ENCODE measurements around the gene KBTBD2. TPM values are rescaled to one million over a fixed set of nuclear protein-coding genes. Genes with fewer than 3 reads are reported as not detected.
A peak's percentile ranks its signal among the peaks of the same experiment; 100 is the strongest.
"Not testable (repeated sequence)": the region's sequence is repeated elsewhere in the genome, so short reads cannot be mapped to it uniquely, and the experiment has no call there.

Gene KBTBD2
- total RNA-seq, 1 donor from 2014 or later, result 53.6 TPM

DNA sequence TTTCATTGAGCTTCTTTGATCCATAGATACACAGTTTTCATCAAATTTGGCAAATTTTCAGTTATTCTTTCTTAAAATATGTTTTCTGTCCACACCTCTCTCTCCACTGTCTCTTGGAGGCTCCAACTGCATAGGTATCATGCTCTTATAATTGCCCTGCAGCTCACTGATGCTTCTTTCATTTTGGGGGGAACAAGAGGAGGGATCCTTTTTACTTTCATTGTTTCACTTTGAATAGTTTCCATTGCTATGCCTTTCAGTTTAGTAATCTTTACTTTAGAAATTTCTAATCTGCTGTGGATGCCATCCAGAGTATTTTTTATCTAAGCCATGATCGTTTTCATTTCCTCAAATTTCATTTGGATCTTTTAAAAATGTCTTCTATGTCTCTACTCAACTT lies 32.9 kb downstream of the KBTBD2 start:
- DNase-seq (ENCODE audit: low spot score), result no peak
- Mint-ChIP-seq H3K4me3 (ENCODE audit: unreplicated experiment) (no peak overlapping the region), H3K27me3 (ENCODE audit: unreplicated experiment) (peaks cover 5% of the 10 kb centered on the region), H3K4me1 (ENCODE audit: unreplicated experiment) (peaks cover 18% of the 10 kb centered on the region), H3K27ac (ENCODE audit: unreplicated experiment) (no peak overlapping the region), H3K36me3 (ENCODE audit: low read depth, unreplicated experiment) (no peaks in the 10 kb centered on the region), H3K9me3 (ENCODE audit: unreplicated experiment) (no peaks in the 10 kb centered on the region)
- TF ChIP-seq, protein P1, sequence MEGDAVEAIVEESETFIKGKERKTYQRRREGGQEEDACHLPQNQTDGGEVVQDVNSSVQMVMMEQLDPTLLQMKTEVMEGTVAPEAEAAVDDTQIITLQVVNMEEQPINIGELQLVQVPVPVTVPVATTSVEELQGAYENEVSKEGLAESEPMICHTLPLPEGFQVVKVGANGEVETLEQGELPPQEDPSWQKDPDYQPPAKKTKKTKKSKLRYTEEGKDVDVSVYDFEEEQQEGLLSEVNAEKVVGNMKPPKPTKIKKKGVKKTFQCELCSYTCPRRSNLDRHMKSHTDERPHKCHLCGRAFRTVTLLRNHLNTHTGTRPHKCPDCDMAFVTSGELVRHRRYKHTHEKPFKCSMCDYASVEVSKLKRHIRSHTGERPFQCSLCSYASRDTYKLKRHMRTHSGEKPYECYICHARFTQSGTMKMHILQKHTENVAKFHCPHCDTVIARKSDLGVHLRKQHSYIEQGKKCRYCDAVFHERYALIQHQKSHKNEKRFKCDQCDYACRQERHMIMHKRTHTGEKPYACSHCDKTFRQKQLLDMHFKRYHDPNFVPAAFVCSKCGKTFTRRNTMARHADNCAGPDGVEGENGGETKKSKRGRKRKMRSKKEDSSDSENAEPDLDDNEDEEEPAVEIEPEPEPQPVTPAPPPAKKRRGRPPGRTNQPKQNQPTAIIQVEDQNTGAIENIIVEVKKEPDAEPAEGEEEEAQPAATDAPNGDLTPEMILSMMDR (IDR thresholded peaks at IDR 0.05; ENCODE audit: unreplicated experiment), result no peak

DNA sequence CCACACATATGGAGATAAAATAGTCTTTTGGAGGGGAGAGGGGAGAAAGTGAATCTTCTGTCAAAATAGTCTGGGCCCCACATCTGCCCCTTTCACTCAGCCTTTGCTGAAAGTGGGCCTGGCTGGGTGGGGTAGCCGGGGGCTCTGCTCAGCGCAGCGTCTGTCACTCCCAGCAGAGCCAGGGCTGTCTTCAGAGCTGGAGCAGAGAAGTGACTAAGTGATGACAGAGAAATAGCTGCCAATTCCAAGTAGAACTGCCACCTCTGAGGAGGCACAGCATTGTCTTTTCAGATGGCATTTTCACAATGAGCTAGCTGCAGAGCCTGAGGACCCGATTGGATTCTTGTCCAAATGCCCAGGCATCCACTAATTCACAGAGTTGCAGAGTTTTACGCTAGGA lies 34.5 kb downstream of the KBTBD2 start:
- peaks cover 18% of the 10 kb centered on the region for H3K4me1 Mint-ChIP-seq (ENCODE audit: unreplicated experiment)
- H3K4me3 Mint-ChIP-seq (ENCODE audit: unreplicated experiment); H3K36me3 Mint-ChIP-seq (ENCODE audit: low read depth, unreplicated experiment); H3K9me3 Mint-ChIP-seq (ENCODE audit: unreplicated experiment); H3K27ac Mint-ChIP-seq (ENCODE audit: unreplicated experiment); H3K27me3 Mint-ChIP-seq (ENCODE audit: unreplicated experiment); DNase-seq (ENCODE audit: low spot score): not testable (repeated sequence)

DNA sequence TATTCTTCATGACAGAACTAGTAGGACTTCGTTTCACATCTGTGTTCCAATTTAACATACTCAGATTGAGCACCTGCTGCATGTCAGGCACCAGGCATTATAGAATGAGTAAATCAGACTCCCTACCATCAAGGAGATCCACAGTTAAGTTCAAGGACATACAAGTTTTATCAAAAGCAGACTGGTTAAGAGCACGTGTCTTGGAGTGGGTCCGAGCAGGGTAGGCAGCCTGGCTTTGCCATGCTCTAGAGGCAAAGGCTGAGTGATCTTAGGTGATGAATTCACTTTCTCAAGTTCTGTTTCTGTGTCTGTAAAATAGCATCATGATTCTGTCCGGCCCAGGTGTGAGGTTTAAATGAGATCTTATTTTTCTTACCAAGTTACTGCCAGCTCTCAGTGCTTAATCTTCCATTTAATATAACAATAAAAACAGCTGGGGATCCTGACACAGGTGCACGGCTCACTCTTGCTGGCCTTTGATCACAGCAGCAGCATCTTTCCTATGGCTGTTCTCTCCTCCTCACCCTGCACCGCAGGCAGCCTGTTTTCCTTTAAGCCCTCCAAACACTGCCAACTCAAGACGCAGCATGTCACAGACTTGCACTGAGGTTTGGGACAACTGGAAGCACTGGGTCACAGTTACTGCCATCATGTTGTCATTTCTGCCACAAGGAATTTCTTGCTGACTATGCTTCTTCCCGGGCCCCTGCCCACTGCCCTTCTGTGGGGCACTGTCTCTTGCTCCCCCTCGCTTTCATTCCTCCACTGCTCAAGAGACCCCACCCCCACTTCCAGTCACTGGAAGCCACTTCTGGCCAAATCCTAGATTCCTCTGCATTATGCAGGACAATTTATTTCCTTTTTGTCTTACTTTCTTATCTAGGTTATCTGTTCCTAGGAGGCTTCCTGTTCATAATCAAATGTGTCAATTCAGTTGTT lies 35.5 kb downstream of the KBTBD2 start:
- DNase-seq (ENCODE audit: low spot score); H3K27me3 Mint-ChIP-seq (ENCODE audit: unreplicated experiment); H3K36me3 Mint-ChIP-seq (ENCODE audit: low read depth, unreplicated experiment); H3K27ac Mint-ChIP-seq (ENCODE audit: unreplicated experiment); H3K4me3 Mint-ChIP-seq (ENCODE audit: unreplicated experiment); H3K9me3 Mint-ChIP-seq (ENCODE audit: unreplicated experiment): not testable (repeated sequence)
- peaks cover 18% of the 10 kb centered on the region for H3K4me1 Mint-ChIP-seq (ENCODE audit: unreplicated experiment)

DNA sequence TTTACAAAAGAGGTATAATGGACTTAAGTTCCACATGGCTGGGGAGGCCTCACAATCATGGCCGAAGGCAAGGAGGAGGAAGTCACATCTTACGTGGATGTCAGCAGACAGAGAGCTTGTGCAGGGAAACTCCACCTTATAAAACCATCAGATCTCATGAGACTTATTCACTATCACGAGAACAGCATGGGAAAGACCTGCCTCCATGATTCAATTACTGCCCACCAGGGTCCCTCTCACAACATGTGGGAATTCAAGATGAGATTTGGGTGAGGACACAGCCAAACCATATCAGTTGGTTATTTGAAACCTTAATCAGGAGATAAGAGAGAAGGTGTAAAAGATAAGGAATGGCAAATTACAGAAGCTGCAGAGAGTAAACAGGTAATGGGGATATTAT lies 40.9 kb downstream of the KBTBD2 start:
- not testable (repeated sequence) for H3K27ac Mint-ChIP-seq (ENCODE audit: unreplicated experiment); H3K4me3 Mint-ChIP-seq (ENCODE audit: unreplicated experiment); H3K9me3 Mint-ChIP-seq (ENCODE audit: unreplicated experiment); H3K36me3 Mint-ChIP-seq (ENCODE audit: low read depth, unreplicated experiment); DNase-seq (ENCODE audit: low spot score); H3K27me3 Mint-ChIP-seq (ENCODE audit: unreplicated experiment)
- H3K4me1 Mint-ChIP-seq (ENCODE audit: unreplicated experiment), result peaks cover 13% of the 10 kb centered on the region

DNA sequence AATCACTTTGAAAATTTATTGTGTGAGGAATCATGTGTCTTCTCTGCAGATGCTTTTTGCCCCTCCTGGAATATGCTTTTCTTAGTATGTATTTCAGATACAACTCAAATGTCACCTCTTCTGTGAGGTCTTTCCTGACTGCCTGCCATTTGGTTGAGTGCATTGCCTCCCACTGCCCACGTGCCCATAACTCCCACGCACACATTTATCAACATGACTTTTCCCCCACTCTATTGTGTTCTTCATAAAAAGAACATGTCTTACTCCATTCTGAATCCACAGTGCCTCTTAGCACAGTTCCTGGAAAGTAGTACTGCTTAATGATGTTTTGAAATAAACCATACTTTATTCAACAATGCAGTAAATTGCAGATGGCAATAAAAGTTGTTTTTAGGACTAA lies 42.9 kb downstream of the KBTBD2 start:
- not testable (repeated sequence) for H3K36me3 Mint-ChIP-seq (ENCODE audit: low read depth, unreplicated experiment); H3K4me1 Mint-ChIP-seq (ENCODE audit: unreplicated experiment); DNase-seq (ENCODE audit: low spot score); H3K27ac Mint-ChIP-seq (ENCODE audit: unreplicated experiment); H3K4me3 Mint-ChIP-seq (ENCODE audit: unreplicated experiment); H3K27me3 Mint-ChIP-seq (ENCODE audit: unreplicated experiment); H3K9me3 Mint-ChIP-seq (ENCODE audit: unreplicated experiment)

DNA sequence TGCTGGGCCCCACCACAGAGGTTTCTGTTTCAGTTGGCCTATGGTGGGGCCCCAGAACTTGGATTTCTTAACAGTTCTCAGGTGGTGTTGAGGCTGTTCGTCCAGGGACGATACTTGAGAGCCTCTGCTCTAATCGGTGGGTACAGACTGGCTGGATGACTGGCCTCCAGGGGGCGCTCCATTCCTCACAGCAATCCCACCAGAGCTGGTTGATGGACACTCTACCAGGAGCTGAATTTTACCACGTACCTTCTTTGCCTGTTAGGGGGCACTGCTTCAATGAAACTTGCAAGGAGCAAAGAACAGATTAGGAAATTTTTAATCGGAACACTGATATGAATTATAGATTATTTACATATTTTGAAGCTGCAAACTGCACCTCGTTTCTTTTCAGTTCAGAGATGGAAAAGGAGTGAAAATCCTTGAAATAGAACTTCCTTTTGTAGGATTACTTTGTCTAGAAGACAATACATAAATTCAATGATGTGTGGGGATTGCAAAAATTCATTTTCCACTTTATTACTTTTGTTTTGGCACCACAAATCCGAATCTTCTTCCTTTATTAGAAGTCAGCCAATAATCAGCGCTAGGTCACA lies 44.8 kb downstream of the KBTBD2 start:
- Mint-ChIP-seq H3K9me3 (ENCODE audit: unreplicated experiment) (no peaks in the 10 kb centered on the region), H3K27ac (ENCODE audit: unreplicated experiment) (no peak overlapping the region), H3K4me1 (ENCODE audit: unreplicated experiment) (peaks cover 21% of the 10 kb centered on the region), H3K36me3 (ENCODE audit: low read depth, unreplicated experiment) (peaks cover 4% of the 10 kb centered on the region), H3K27me3 (ENCODE audit: unreplicated experiment) (peaks cover 1% of the 10 kb centered on the region), H3K4me3 (ENCODE audit: unreplicated experiment) (no peak overlapping the region)
- peak; percentile 81 for DNase-seq (ENCODE audit: low spot score)
- TF ChIP-seq, protein P1 (IDR thresholded peaks at IDR 0.05; ENCODE audit: unreplicated experiment), result peak; percentile 88

DNA sequence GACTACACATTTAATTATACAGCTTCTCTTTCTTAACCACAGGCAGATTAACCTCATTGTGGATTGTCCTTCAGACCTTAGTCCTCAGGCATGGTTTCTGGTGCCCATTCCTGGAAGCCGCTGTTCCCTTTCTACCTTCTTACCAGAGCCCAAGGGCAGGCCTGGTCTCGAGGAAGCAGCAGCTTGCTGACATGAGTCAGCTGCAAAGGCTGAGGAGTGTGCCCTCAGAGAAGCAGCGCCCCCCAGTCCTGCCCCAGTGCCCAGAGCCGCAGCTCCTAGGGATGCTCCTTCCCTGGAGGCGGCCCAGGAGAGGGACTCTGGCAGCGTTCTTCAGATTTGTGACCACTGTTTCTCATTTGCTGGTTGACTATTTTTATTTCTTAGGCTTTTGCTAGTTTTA lies 46.8 kb downstream of the KBTBD2 start:
- H3K4me1 Mint-ChIP-seq (ENCODE audit: unreplicated experiment), result peaks cover 29% of the 10 kb centered on the region
- peaks cover 13% of the 10 kb centered on the region for H3K36me3 Mint-ChIP-seq (ENCODE audit: low read depth, unreplicated experiment)
- not testable (repeated sequence) for H3K4me3 Mint-ChIP-seq (ENCODE audit: unreplicated experiment); H3K27me3 Mint-ChIP-seq (ENCODE audit: unreplicated experiment); H3K9me3 Mint-ChIP-seq (ENCODE audit: unreplicated experiment); H3K27ac Mint-ChIP-seq (ENCODE audit: unreplicated experiment)
- DNase-seq (ENCODE audit: low spot score), result peak; percentile 9

DNA sequence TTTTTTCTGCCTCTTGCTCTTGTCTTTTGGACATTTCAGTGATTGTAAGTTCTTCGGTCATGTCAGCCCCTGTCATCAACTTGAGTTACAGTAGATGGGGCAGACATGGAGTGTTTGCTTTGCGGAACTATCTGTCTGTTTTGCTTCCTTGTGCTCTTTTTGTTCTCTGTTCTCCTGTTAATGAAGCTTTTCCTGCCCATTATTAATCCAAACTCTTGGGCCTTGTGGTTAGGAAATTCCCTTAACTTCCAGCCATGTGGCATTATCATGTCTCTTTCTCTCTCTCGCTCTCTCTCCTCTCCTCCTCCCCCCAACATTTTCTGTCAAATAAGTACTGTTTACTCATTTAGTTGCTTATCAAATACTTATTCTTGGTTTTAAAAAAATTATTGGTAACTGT lies 47.8 kb downstream of the KBTBD2 start:
- H3K9me3 Mint-ChIP-seq (ENCODE audit: unreplicated experiment); H3K27me3 Mint-ChIP-seq (ENCODE audit: unreplicated experiment); DNase-seq (ENCODE audit: low spot score): not testable (repeated sequence)
- Mint-ChIP-seq H3K36me3 (ENCODE audit: low read depth, unreplicated experiment) (peaks cover 13% of the 10 kb centered on the region), H3K4me1 (ENCODE audit: unreplicated experiment) (peaks cover 36% of the 10 kb centered on the region), H3K27ac (ENCODE audit: unreplicated experiment) (peak overlapping the region; percentile 74), H3K4me3 (ENCODE audit: unreplicated experiment) (peak overlapping the region; percentile 48)

DNA sequence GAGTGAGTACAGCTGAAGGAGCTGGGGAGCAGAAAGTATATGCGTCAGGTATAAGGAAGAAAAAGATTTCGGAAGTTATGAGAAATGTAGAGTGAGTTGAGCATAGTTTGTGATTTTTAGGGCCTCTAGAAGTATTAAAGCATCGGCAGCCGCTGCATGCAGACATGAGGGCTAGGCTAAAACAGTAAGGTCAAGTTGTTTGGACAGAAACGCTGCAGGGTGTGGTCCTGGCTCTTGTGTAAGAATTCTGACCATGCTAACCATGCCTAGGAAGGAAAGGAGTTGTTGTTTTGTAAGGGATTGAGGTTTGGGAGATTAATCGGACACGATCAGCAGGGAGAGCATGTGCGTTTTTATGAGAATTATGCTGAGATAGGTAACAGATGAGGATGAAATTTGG lies 51.7 kb downstream of the KBTBD2 start:
- not testable (repeated sequence) for H3K9me3 Mint-ChIP-seq (ENCODE audit: unreplicated experiment); H3K27me3 Mint-ChIP-seq (ENCODE audit: unreplicated experiment)

More for the DNA sequence above, 51.7 kb downstream of the KBTBD2 start:
- H3K27ac Mint-ChIP-seq (ENCODE audit: unreplicated experiment); DNase-seq (ENCODE audit: low spot score); H3K4me3 Mint-ChIP-seq (ENCODE audit: unreplicated experiment): not testable (repeated sequence)
- Mint-ChIP-seq H3K36me3 (ENCODE audit: low read depth, unreplicated experiment) (peaks cover 13% of the 10 kb centered on the region), H3K4me1 (ENCODE audit: unreplicated experiment) (peaks cover 38% of the 10 kb centered on the region)
